ENCODE measurements around the gene CD59. TPM values are rescaled to one million over a fixed set of nuclear protein-coding genes. Genes with fewer than 3 reads are reported as not detected.

Gene CD59
- total and polyA plus RNA-seq, 2 of the 4 experiments (the other 2 are of a cell fraction): 765 to 1,140 TPM

- H4K91ac ChIP-seq (ENCODE audit: insufficient read depth, low read depth, low read length): no peak overlapping the region
- H4K5ac ChIP-seq (ENCODE audit: low read depth, low read length): no peak overlapping the region
- H3K18ac ChIP-seq (ENCODE audit: low read depth, low read length): no peak overlapping the region
- 0 out of 2 replicates have a peak overlapping the region, but pooled peaks have one; percentile 28 for H3K4ac ChIP-seq (ENCODE audit: low read depth, low read length)
- dilution Hi-C loops (cut with HindIII; ENCODE audit: low sequenced_read_pairs, unreplicated experiment): no loop called here
- no peaks in the 10 kb centered on the region for H3K9me3 ChIP-seq (ENCODE audit: control insufficient read depth, insufficient read depth, low read length)
- intact Hi-C loops (cut with micrococcal nuclease): loop anchor here (5.0 kb wide), 1 partner anchor 111 kb away; no protein-coding TSS in a partner anchor
- no peaks in the 10 kb centered on the region for H3K27me3 ChIP-seq (ENCODE audit: control insufficient read depth, insufficient read depth, low read length)
- CTCF ChIA-PET: interaction anchor here (0.9 to 1.5 kb wide), 5 partner anchors 10 to 57 kb away, joined by 3 to 12 read pairs (median 5); no protein-coding TSS in a partner anchor
- H3K4me3 ChIP-seq (ENCODE audit: insufficient read depth, low read depth, low read length): no peak overlapping the region
- H2BK5ac ChIP-seq (ENCODE audit: low read depth, low read length, poor library complexity, severe bottlenecking): no peak overlapping the region
- H2BK20ac ChIP-seq (ENCODE audit: low read depth, low read length): no peak overlapping the region
- no peak overlapping the region for H3K9ac ChIP-seq (ENCODE audit: low read depth, low read length)
- peaks cover 6% of the 10 kb centered on the region for H3K4me1 ChIP-seq (ENCODE audit: control insufficient read depth, insufficient read depth, low read length)
- no peak for DNase-seq
- no peak overlapping the region for H2AK9ac ChIP-seq (replicated peaks; ENCODE audit: low read depth, low read length, poor library complexity)
- H3K79me1 ChIP-seq (ENCODE audit: low read depth in 1 of 2, low read length in 2 of 2): peaks cover 44 to 78% of the 10 kb centered on the region in 2 experiments
- no peak overlapping the region for H3K4me2 ChIP-seq (ENCODE audit: low read depth, low read length)
- 0 out of 4 replicates have a peak overlapping the region, but pooled peaks of 1 of the 2 experiments have one; percentile 27 for H4K8ac ChIP-seq (ENCODE audit: low read depth in 2 of 2, low read length in 2 of 2)
- H4K20me1 ChIP-seq (ENCODE audit: insufficient read depth, low read length): peaks cover 43% of the 10 kb centered on the region
- no TSS peak for BruUV-seq (replicated peaks)
- ATAC-seq (ENCODE audit: low read depth): no peak; the same call in 1 of the 2 replicates
- H2BK120ac ChIP-seq (ENCODE audit: low read depth, low read length): no peak overlapping the region
- H3K23ac ChIP-seq (ENCODE audit: low read depth, low read length): peak overlapping the region; percentile 64; the same call in 1 of the 2 replicates
- H3K9me1 ChIP-seq (ENCODE audit: insufficient read depth, low read length): peaks cover 10% of the 10 kb centered on the region
- TF ChIP-seq CTCF (conservative IDR thresholded peaks at IDR 0.05; ENCODE audit: low read depth, low read length) (peak; percentile 50), SMC3 (IDR thresholded peaks at IDR 0.05; ENCODE audit: low read depth, low read length) (peak; percentile 44), NFE2L2 (IDR thresholded peaks at IDR 0.05; ENCODE audit: low read depth, low read length) (no peak), POLR2A (IDR thresholded peaks at IDR 0.05; ENCODE audit: low read depth, low read length) (no peak), MXI1 (IDR thresholded peaks at IDR 0.05; ENCODE audit: borderline replicate concordance, low read depth, low read length) (no peak), CEBPB (IDR thresholded peaks at IDR 0.05; ENCODE audit: low read depth, low read length) (no peak), CHD1 (IDR thresholded peaks at IDR 0.05; ENCODE audit: low read depth, low read length) (no peak), RFX5 (IDR thresholded peaks at IDR 0.05; ENCODE audit: low read depth, low read length) (no peak), ELK1 (IDR thresholded peaks at IDR 0.05; ENCODE audit: borderline replicate concordance, low read depth, low read length) (no peak), MAFK (IDR thresholded peaks at IDR 0.05; ENCODE audit: low read depth, low read length) (no peak), RAD21 (IDR thresholded peaks at IDR 0.05; ENCODE audit: low read length) (peak; percentile 37), BHLHE40 (IDR thresholded peaks at IDR 0.05; ENCODE audit: low read depth, low read length) (no peak), MAZ (IDR thresholded peaks at IDR 0.05; ENCODE audit: borderline replicate concordance, low read depth, low read length) (no peak), RCOR1 (IDR thresholded peaks at IDR 0.05; ENCODE audit: insufficient replicate concordance, low read length) (no peak), USF2 (IDR thresholded peaks at IDR 0.05; ENCODE audit: low read depth, low read length) (no peak), FOS (IDR thresholded peaks at IDR 0.05; ENCODE audit: low read depth, low read length) (no peak)
- no CpG with 5 or more reads among the region's 2 CpGs for WGBS, 2 experiments (ENCODE audit: extremely low coverage in 2 of 2, insufficient read length in 1 of 2)
- H3K56ac ChIP-seq (ENCODE audit: extremely low read depth, insufficient read depth, low read length): no peak overlapping the region
- H2AFZ ChIP-seq (replicated peaks; ENCODE audit: low read length, poor library complexity): no peak overlapping the region
- H3K27ac ChIP-seq (ENCODE audit: insufficient read depth, low read length): no peak overlapping the region
- in situ Hi-C loops (cut with MboI; ENCODE audit: low sequenced_read_pairs): no loop called here
- POLR2A ChIA-PET (ENCODE audit: unreplicated experiment): no interaction called here
- peak overlapping the region; percentile 36; the same call in 1 of the 2 replicates for H3K14ac ChIP-seq (replicated peaks; ENCODE audit: low read depth, low read length)
- H3K36me3 ChIP-seq (ENCODE audit: control insufficient read depth, insufficient read depth, low read length): peaks cover 57% of the 10 kb centered on the region
- no peak overlapping the region for H2BK15ac ChIP-seq (ENCODE audit: low read depth, low read length)
- H2AK5ac ChIP-seq (ENCODE audit: low read depth, low read length): no peak overlapping the region
Observed at GRCh38 chr11:33716243-33716642, 20.0 kb downstream of the CD59 start.
